ENCODE measurements around the gene PLA2R1.

PLA2R1 gene

DNA sequence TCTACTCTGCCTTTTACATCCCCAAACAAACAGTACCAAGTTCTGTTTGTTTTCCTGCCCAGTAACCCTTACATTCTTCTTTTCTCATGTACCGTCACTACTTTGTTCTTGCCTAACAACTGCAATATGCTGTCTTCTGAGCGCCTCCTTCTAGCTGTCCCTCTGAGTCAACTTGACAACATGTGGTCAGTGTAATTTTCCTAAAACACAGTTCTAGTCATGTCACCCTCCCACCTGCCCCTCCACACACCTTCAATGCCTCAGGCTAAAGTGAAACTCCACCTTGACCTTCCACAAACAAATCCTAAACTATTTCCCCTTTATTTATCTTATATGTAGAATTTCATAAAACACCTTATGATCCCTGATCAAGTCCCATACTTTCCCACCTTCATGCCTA is 139.9 kb downstream of the PLA2R1 start:
- no peak for DNase-seq

DNA sequence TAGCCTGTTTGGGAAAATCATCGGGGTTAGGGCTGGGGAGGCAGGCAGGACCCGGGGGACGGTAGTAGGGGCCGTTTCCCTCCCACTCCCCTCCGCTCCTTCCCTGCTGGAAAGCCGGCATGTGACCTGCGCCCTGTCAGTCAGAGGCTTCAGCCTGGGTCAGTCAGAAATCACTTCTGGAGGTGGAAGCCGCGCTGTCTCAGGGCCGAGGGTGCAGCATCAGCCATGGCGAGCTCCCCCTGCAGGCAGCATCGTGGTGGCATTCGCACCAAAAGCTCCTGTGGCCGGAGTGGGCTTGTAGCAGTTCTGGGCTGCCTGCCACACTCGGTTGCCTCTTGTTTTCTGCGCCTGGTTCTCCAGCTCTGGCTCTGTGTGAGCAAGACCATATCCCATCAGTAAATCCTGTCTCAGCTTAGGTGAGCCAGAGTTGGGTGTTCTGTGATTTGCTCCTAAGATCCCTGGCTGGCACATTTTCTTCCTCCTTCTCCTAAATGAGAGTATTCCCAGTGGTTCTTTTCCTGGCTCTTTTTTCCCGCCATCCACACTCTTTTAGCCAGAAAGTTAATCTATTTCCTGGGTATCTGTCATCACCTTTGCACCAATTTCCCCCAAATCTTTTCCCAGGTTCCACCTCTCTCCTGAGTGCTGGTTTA is 140.5 kb downstream of the PLA2R1 start:
- peak; percentile 92 for DNase-seq

DNA sequence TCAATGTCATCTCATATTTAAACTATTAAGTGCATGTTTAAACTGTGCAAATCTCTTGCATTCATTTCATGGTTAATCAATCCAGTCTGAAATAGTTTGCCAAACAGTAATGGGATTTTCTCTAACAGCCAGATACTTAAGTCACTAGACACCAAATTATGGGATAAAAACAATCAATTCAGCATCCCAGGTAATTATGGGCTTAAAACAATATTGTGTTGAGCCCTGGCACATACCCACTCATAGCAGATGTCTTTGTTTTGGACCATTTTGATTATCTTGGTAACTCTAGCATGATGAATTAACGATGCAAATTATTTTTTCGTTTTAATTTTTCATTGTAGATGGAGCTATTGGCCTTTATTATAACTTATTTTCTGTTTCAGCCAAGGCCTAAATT is 145.9 kb downstream of the PLA2R1 start:
- DNase-seq = no peak

GRCh38 chr2:159913900-159914299 is 148.5 kb downstream of the PLA2R1 start:
- DNase-seq = no peak

- no peak for DNase-seq
Measured at GRCh38 chr2:159912580-159912979, 149.8 kb downstream of the PLA2R1 start.

- no peak for DNase-seq
Measured at GRCh38 chr2:159910951-159911350, 151.5 kb downstream of the PLA2R1 start.

DNA sequence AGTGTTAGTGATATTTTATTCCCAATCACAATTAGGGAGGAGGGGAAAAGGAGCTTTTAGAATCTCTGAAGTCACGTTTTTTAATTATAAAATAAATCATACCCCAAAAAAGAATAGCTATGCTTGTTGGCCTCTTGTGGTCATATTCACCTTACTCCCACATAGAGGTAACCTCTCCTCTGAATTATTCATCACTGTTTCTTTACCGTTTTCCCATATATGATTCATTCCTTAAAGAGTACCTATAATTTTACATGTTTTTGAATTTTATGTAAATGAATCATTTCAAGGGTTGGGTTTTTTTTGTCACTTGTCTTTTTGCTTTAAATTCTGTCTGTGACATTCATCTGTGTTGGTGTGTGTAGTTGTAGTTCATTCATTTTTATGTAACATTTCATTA is 153.8 kb downstream of the PLA2R1 start:
- no peak for DNase-seq

GRCh38 chr2:159907909-159908308 is 154.5 kb downstream of the PLA2R1 start:
- DNase-seq = no peak

GRCh38 chr2:159905926-159906714 is 156.3 kb downstream of the PLA2R1 start:
- no peak for DNase-seq

DNA sequence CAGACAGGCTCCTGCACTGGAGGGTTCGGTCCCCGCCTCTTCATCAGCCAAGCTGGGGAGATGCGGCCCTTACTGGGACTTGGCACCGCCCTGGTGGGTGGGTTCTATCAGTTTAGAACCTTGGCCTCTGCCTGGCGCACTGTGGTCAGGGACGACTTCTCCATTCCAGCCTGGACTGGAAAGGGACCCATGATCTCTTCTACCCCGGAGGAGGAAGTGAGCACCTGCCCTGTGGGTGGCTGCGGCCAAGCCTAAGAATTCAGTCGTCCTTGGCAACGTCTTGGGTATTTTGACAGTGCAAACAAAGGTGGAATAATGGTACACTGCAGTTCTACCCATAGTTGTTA is 157.5 kb downstream of the PLA2R1 start:
- DNase-seq = no peak

DNA sequence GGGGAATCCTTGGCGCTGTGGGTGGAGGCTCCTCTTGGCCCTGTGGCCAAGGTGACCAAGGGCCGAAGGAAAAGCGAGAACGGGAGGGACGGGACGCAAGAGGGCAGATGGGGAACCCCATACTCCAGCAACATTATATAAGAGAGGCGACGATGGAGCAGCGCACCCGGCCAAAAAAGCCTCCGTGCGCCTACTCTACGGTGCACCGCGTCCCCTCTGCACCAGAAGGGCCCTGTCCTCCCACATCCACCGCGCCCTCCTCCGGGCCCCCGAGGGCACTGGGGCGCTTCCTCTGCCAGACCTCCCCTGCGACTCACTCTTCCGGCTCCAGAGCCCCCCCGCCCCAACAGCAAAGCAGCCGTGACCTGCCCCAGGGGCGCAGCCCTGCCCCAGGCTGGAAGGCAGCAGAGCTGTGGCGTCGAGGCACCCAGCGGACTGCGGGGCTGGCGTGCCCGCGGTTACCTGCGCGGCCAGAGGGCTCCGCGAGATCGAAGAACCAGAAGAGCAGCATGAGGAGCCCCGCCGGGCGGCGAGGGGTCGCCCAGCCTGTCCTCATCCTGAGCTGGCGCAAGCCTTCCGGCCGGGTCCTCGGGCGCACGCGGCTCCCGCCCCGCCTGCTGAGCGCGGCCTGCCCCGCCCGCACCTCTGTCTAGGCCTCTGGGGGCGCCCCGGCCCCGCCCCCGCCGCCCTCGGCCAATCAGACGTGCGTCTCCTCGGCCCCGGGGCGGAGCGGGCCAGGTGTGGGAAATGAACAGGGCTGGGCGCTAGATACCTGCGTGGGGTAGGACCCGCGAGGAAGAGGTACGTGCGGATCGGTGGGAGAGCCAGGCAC is 158.1 kb downstream of the PLA2R1 start, which contains the start of gene LY75:
TSS of gene LY75 (minus strand) at position 630 of the 832 bp plus-strand sequence.
- peak; percentile 90 for DNase-seq

DNA sequence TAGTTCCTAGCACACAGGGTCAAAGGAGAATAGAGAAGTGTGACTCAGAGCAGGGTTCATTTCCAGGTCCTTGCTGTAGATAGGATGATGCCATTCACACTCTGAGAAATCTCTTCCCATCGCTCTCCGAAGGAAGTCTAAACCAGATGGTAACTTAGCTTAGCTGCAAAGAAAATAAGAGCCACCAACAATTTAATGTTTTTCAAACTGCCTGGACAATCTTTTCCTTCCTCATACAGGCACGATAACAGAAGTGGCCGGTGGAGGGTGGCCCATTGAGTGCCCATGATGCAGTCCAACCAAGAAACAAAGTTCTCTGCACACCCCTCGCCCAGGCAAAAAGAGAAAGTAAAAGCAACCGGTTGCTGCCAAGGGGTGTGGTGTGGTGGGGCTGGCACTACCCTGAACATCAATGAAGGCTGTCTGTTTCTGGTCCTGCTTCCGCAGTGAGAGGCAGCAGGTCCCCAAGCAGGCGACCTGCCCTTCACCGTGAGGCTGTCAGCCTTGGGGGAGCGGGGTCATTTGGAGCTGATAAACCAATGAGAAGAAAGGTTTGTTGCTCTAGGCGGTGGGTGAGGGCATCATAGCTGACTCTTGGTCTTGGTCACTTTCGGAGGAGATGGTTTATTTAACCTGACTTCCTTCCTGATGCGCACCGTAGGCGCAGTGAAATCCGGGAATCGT is 158.8 kb downstream of the PLA2R1 start:
- peak; percentile 76 for DNase-seq

DNA sequence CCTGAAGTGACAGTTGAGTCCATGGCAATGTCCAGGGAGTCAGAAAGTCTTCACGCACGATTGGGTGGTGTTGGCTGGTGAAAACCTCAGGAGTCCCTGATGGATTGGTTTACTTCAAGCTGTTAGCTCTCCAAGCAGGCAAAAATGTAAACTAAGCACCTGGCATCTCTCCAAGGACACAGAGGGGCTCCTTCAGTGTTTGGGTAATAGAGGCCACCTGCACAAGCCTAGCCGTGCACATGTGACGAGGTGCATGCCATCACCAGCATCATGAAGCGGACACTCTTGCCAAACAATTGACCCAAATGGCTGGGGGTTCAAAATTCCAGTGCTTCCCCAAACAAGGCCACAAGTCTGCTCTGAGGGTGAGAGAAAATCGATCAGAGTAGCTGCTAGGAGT is 159.7 kb downstream of the PLA2R1 start:
- no peak for DNase-seq

GRCh38 chr2:159900343-159900742 is 162.1 kb downstream of the PLA2R1 start:
- DNase-seq = no peak

DNA sequence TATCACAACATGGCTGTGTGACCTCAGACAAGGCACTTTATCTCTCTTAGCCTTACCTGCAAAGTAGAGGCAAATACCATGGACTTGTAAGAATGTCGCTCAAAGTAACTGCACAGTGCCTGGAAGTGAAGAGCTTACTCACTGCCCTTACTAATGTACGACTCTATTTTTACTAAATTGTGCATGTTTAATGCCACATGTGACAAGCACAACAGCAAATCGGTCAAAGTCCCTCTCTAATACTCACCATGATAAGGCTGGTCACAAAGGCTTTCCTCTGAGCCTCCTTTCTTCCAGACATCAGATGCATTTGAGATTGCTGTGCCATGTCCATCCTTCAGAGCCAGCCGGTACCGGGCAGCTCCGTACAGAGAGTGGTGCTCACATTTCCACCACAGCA is 164.0 kb downstream of the PLA2R1 start:
- DNase-seq = no peak

DNA sequence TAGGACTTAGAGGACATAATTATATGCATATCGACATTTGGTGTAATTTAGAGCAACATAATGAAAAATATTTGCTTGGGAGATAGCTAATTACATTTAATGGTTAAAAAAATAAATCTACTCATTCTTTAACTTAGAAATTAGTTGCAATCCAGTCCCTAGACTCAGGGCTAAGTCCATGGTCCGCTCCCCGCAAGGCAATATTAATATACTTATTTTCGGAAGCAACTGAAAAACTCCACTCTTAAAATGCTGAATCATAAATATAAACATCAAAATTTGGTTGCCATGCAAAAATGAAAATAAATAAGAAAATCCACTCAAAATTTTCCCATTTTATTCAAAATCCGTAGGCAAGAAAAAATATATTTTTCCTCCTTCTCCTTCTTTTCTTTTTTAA is 164.7 kb downstream of the PLA2R1 start:
- DNase-seq = no peak

GRCh38 chr2:159897081-159897480 is 165.3 kb downstream of the PLA2R1 start:
- no peak for DNase-seq

DNA sequence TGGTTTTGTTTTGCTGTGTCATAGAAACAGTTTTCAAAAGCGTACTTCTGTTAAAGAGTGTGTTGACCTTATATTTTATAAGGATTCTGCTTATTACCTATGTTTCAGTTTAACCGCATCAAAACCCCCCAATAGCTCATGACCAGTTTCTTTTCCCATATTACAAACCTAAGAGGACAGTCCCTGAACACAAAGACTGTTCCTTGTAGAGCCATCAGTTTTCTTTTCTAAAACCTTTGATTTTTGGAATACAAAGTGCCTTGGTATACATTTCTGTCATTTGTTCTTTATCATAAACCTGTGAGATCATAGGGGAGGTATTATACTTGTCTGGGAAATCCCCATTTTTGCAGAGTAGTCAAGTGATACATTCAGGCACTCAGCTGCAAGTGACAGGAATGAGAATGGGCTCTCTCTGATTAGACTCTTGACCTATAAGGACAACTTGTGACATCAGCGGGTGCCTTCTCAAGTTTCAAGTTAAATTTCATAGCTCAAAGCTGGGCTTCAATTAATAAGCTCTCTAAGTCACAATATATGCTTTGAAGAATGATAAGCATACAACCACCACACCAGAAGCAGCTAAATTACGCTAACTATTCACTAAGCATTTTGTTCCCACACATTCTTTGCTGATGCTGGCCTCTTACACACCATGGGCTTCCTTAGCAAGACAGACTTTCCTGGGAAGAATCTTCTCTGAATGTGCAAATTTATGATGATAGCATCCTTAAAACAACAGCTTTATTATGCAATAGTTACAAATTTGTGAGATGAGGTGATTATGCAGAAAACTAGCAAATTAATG is 167.0 kb downstream of the PLA2R1 start:
- no peak for DNase-seq

DNA sequence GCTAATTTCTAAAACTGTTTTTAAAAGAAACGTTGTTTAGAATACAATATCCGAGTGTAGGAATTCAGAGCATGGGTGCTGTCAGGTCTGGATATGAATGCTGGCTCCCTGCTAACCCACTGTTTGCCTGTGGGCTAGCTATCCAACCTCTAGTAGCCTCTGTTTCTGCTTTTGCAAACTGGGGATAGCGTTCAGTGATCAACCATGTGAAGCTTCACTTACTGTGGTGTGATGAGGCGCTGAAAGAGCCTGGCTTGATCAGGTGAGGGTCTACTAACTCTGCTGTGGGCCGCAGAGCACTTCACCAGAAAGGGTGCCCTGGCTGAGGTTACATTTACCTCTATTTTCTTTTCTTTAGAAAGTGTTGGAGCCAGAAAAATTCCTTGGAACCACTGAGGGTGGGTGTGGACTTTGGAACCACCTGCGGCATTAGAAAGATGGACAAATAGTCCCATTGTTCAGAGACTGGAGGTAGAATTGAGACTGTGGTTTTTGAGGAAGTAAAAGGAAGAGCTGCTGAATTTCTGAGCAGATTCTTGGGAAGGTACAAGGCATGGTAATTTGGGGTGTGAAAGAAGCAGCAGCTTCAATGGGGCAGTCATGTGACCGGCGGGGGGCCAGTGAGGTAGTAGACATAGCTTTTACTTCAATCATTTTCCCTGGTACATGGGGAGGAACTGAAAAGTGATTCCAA is 168.1 kb downstream of the PLA2R1 start:
- no peak for DNase-seq

DNA sequence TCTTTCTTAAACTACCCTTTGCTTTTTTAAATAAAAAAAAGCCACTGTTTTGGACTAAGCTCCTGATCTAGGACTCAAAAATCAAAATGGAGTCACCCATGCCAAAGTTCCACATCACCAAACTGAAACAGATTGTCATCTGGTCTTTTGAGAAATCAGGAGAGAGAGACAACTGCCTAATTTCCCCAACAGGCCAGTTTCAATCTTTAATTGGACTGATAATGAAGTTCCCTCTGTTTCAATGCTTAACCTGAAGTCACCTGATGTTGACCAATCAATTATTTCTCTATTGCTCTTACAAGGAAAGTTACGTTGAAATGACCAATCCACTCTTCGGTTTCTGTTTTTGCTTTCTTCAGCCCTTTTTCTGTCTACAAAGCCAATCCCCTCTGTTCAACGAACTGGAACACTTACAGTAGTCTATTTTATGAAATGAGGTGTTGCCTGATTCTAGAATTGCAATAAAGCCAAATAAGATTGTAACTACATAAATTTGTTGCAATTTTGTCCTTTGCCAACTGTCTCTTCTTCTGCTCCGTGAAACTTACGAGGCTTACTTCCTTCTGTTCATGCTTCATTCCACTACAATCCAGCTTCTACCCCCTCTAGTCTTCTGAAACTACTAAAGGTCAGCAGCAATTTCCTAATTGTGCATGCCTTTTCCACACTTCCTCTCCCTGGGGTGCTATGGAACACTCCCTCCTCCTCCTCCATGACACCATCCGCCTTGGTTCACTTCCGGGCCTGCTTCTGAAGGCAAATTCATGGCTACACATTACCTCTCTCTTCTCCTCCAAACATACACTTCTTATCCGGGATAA is 169.2 kb downstream of the PLA2R1 start:
- DNase-seq = no peak
